Measurements from ENCODE around the gene HEPHL1.

GRCh38 chr11:93984196-93984567 lies 37.0 kb upstream of the HEPHL1 start:
- TF ChIP-seq CTCF (IDR thresholded peaks at IDR 0.05) (no peak), POLR2A (IDR thresholded peaks at IDR 0.05) (no peak)
